Nucleus accumbens (tissue), 56 donors: Measurements from ENCODE around the gene AMIGO3.
"Not testable (repeated sequence)": the region's sequence is repeated elsewhere in the genome, so short reads cannot be mapped to it uniquely, and the experiment has no call there.

Source experiments
- DNase-seq, 56 donors: peaks; one replicate each; lab custom pipeline; 2025; lab: John Stamatoyannopoulos, UW

AMIGO3 gene

DNA sequence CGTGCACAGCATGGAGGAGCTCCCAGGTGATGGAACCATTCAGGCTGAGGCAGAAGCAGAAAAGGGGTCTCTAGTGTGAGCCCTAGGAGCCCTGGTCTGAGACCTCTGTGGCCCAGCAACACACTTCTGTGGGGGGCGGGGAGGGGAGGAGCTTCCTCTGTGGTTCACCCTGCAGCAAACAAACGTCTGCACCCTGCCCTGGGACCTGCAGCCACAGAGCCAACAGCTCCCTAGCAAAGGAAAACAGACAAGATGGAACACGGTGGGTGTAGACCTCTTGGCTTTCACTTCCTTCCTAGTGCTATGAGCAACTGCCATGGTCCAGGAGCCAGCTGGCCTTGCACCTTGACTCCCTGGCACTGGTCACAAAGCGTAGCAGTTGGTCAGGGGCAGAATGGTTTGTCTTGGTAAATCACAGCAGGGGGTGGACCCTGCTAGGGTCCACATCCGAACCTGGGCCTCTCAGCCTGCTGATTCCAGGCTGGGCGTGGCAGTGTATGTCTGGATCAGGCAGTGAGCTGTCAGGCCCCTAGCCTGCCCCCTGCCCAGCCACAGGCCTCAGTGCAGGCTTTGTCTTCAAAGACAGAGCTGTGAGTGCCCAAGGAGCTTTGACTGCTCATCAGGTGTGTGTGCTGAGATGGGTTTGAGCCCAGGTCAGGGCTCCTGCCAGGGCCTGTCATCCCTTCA is 6.7 kb downstream of the AMIGO3 start:
- DNase-seq, result no peak

DNA sequence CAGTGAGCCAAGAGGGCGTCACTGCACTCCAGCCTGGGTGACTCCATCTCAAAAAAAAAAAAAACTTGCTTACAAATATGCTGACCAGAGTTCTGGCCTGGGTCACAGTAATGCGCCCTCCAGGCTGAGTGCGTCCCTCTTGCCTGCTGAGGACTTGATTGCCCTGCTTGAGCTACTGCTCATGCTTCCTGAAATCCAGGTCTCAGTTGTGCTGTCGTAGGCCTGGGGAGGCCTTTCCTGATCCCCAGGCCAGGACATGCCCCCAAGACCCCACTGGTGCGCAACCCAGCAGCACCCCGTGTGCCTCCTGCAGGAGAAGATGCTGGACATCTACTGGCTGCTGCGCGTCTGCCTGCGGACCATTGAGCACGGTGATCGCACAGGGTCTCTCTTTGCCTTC is 7.3 kb downstream of the AMIGO3 start:
- DNase-seq, result no peak

DNA sequence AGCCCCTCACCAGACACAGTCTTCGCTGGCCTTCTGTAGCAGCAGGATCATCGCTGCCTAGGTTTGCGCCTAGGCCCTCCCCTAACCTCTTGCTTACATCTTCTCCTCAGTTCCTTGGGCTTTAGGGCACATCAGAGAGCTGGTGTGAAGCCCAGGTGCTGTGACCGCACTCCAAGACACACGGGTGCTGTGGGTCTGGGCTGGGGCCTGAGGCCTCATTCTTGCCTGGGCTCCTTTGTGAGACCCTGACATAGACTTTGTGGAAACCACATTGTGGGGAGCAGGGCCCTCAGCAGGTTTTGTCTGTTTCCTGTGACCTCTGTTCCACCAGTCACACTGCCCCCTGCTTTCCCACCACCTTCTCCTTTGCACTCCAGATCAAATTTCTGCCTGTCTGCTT is 8.0 kb downstream of the AMIGO3 start:
- DNase-seq, result no peak

DNA sequence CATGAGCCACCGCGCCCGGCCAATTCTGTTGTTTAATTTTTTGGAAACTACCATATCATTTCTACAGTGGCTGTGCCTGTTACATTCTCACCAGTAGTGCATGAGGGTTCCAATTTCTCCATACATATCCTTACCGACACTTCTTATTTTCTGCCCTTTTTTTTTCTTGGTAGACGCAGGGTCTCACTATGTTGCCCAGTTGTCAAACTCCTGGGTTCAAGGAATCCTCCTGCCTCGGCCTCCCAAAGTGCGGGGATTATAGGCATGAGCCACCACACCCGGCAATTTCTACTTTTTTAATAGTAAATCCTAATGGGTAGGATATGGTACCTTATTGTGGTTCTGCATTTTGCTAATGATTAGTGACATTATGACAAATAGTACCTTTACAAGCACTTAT is 9.6 kb downstream of the AMIGO3 start:
- no peak for DNase-seq

DNA sequence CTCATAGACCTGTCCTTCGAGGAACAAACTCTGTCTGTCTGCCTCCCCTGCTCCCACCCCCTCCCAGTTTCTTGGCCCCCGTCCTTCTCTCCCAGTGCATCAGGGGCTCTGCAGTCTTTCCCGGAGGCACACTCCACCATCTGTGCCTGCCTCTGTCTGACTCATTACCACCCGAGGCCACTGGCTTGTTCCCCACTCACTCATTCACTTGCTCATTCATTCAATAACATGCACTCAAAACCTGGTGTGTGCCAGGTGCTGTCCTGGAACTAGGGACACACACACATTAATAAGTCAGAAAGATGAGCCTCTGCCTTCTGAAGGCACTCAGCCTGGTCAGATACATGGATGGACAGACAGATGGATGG is 12.4 kb downstream of the AMIGO3 start:
- no peak for DNase-seq

DNA sequence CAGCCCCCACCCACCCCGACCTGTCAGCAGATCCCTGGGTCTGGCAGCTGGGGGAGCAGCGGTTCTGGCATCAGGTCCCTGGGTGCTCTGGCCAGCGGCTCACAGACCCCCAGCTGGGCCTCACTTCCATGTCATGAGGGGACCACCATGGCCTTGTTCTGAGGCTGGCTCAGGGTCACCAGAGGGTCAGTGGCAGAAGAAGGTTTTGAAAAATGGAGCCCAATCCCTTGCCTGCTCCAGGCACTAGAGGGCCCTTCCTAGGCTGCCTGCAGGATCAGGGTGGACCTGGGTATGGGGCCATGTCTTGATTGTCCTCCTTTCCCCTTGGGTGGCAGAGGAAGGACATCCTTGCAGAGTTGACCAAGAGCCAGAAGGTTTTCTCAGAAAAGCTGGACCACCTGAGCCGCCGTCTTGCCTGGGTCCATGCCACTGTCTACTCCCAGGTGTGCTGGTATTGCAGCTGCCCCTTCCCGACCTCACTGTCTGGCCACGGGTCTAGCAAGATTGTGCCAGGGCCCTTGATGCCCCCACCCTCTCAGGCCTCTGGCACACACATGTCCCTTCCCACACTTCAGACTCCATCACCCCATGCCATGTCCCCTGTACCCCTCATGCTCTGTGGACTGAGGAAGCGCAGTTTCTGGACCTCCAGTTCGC is 12.9 kb downstream of the AMIGO3 start:
- no peak for DNase-seq

DNA sequence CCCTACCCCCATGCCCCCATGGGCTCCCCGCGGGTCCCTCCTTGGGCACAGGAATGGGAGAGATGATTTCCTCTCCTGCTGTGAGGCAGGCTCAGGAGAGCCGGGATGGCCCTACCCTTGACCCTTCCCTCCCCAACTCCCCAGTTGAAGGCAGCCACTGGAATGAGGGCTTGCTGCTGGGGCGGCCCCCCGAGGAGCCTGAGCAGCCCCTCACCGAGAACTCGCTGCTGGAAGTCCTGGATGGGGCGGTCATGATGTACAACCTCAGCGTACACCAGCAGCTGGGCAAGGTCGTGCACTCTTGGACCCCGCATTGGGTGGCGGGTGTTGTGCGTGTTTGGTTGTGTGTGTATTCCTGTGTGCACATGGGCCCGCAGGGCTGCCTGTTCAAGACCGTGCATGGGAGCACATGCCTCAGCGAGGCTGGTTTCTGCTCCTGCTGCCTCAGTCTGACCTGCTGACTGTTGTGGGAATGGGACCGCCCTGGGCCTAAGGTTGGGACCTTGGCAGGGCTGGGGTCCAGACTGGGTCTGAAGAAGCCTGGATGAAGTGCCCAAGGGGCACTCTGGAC is 14.0 kb downstream of the AMIGO3 start:
- no peak for DNase-seq

DNA sequence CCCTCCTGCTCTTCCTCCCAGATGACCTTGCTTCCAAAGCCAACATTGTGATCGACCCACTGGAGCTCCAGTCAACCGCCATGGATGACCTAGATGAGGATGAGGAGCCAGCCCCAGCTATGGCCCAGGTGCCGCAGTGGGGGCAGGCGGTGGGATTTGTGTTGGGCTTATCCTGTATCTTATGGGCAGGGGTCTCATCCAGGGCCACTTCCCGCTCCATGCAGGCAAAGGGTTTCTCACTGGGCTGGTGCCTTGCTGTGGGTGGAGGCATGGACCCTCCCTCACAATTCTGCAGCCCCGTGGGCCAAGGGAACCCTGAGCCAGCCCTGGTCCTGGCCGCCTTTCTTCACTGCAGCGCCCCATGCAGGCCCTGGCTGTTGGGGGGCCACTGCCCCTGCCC is 14.9 kb downstream of the AMIGO3 start:
- no peak for DNase-seq

DNA sequence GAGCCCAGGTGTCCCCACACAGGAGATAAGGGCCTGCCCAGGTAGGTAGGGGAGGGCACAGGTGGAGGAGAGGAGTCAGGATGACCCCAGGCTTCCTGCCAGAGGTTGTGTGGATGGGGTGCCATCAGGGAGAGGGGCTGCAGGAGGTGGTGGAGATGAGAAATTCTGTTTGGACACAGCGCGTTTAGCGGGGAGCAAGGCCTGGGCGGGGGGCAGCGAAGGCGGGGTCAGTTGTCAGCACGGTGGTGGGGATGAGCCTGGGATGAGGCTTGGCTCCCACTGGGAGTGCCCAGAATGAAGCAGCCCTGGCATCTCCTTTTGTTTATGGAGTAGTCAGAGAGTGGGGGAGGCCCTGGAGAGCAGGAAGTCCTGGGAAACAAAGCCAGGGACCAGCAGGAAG is 15.5 kb downstream of the AMIGO3 start:
- no peak for DNase-seq

DNA sequence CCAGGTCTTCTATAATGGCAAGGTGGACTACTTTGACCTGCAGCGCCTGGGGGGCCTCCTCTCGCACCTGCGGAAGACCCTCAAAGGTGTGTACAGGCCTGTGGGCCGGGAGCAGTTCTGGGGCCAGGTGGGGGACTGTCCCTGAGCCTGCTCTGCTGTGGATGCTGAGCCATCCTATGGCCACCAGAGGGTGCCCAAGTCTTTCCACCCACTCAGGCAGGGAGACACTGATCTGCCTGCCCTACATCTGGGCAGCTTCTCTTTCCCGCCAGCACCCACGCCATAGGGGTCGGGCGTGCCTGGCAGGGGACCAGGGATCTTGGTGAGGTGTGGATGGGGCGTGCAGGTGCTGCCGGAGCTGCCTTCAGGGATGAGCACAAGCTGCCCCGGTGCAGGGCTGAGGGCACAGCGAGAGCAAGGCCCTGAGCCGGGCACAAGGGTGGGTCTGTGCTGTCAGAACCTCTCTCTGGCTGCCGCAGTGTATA is 16.0 kb downstream of the AMIGO3 start:
- peak in 37 of 56 donors; percentile 2 to 71 (median 21) for DNase-seq

DNA sequence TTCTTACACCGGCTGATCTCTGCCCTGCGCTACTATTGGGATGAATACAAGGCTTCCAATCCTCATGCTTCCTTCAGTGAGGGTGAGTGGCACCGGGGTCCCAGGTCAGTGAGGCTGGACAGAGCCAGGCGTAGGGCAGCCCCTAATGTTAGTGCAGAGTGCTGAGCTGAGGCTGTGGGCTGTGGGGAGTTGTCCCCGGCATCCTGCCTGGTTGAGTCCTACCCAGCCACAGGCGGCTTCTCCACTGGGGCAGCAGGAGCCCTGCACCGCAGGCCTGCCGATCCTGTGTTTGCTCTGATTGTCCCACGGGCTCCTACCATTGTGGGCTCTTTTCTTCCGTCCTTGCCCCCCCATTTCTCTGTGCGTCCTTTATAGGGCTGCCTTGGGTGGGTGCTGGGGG is 16.8 kb downstream of the AMIGO3 start:
- no peak for DNase-seq

DNA sequence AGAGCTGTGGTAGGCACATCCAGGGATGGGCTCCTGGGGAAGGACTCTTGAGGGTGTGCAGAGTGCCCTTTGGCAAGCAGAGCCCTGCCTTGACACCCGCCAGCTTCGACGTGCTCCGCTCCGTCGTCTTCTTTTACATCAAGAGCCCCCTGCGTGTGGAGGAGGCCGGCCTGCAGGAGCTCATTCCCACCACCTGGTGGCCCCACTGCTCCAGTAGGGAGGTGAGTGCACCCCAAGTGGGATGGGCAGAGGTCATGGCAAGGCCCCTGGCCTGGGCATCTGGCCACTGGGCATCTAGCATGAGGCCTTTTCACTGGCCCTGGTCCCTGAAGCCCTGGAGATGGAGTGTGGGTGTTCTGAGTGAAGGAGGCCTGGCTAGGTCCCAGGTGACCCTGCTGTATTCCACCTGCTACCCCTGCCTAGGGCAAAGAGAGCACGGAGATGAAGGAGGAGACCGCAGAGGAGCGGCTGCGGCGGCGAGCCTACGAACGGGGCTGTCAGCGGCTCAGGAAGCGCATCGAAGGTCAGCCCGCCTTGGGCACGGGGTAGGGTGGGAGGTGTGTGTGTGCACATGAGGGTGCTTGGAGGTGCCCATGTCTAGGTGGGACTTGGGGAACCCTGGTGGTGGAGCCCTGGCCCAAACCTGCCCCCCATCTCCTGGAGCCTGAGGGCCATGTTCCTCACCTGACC is 18.0 kb downstream of the AMIGO3 start:
- no peak for DNase-seq

DNA sequence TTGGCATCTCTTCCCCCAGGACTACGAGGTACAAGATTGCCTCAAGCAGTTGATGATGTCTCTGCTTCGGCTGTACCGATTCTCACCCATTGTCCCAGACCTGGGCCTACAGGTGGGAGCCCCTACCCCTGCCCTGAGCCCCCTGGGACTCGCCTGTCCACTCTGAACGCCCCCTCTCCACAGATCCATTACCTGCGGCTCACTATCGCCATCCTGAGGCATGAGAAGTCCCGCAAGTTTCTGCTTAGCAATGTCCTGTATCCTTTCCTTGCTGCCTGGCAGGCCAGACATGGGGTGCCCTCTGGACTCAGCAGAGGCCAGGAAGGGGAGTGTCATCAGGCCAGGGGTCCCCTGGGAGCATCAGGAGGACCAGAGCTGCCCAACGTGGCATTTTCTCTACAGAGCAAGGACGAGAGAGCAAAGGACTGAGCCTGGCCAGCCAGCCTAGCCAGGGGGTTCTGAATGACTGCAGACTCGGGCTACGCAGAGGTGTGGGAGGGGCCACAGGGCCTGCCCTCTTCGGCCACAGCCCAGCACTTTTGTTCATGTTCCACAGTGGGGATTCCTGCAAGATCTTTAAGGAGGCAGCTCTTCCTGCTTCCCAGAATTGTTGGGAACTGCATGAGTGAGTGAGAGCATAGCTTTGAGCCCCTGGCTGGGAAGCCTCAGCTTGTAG is 18.9 kb downstream of the AMIGO3 start:
- no peak for DNase-seq

DNA sequence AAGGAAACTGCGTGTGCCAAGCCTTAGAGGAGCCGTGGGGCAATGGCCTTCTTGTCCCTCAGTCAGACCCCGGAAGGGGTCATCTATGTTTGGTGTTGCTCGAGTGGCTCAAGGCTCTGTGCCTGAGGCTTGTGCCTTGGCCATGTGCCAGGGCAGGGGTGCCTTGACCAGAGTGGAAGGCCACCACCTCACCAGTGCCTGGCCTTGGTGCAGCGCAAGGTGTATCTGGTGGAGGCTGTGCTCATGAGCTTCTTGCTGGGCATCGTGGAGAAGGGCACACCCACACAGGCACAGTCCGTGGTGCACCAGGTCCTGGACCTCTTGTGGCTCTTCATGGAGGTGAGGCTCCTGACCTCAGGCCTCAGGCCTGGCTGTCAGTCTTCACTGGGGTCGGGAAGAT is 19.5 kb downstream of the AMIGO3 start:
- no peak for DNase-seq

DNA sequence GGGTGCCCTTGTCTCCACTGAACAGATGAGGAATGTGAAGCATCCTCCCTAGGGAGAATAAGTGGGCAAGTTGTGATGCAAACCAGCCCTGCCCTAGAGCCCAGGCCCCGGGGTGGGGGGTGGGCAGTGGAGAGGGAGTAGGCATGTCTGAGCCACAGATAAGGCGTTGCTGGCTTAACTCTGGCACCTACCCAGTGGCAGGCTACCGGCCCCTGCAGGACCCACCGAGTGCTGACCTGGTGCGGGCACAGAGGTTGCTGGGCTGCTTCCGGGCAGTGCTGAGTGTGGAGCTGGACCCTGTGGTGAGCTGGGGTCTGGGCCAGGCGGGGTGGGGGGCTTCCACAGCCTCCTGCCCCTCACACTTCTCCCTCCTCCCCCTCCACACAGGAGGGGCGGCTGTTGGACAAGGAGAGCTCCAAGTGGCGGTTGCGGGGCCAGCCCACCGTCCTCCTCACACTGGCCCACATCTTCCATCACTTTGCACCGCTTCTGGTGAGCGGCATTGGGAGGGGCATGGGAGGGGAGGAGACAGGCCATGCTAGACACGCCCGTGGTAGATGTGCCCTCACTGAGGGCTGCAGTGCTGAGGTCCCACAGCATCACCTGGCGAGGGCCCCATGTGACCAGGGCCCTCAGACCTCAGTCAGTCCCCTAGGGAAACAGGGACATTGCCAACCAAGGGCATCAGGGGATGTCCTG is 20.1 kb downstream of the AMIGO3 start:
- DNase-seq, result no peak

DNA sequence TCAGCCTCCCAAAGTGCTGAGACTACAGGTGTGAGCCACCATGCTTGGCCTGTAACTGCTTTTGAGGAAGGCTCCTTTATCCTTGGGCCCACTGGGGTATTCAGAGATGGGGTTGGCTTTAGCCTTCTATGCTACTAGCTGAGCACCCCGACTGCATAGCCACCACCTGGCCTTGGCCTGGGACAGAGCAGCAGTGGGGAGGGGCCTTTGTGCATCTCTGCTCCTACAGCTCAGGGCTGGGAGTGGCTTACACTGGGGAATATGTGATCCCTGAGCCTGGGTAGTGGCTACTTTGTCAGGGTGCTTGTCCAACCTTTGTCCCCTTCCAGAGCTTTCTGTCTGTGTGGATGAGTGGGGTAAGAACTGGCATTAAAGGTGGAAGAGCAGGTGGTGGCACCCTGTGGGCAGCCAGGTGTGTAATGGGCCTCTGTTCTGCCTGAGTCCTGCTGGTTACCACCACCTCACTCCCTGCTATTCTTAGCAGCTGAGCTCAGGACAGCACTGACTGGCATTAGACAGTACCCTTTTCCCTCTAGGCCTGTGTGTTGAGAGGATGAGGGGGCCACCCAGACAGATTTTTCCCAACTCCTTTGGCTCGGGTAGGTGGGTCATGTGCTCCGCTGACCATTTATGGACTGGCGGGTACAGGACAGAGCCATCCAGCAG is 24.0 kb downstream of the AMIGO3 start:
- not testable (repeated sequence) for DNase-seq

DNA sequence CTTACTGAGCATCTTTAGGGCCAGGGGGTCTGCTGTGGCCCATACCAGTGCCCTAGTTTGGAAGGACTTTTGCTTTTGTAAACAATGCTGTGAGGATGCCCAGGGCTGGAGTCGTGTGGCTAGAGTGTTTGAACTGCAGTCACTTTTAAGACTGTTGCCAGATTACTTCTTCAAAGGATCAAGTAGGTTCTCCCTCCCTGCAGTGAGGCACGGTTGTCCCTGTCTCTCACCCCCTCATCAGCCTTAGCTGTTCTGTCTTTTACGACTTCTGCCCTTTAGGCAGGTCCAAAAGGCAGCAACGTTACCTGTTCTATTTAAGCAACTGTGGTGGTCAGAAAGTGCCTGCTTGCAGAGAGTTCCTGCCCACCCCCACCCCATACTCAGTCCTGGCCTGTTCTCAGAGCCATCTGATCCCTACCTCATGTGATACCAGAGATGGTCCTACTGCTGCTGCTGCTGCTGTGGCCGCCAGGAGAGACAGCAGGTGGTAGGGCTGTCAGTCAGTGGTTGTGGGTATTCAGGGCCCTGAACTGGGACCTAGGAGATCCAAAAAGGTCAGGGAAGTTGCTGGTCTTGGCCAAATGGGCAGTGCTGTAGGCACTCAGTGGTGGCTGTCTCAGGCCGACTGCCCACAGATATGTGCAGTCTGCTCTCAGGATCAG is 24.9 kb downstream of the AMIGO3 start:
- DNase-seq, result not testable (repeated sequence)

DNA sequence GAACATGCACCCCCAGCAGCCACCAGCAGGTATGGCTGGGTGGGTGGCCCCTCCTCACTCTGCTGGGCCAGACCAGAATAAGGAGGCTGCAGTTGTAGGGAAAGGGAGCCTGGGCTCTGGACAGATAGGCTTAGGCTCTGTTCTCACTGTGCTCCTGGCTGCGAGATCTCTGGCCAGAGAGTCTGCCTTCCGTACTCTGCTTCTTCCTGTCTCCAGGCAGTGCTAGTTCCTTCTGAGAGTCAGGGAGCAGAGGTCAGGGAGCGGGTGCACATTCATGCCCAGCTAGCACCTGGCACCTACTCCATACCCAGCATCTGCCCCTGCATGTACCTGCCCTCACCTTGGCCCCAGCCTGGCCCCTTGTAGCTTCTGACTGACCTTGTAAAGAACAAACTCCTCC is 28.0 kb downstream of the AMIGO3 start:
- DNase-seq, result not testable (repeated sequence)

DNA sequence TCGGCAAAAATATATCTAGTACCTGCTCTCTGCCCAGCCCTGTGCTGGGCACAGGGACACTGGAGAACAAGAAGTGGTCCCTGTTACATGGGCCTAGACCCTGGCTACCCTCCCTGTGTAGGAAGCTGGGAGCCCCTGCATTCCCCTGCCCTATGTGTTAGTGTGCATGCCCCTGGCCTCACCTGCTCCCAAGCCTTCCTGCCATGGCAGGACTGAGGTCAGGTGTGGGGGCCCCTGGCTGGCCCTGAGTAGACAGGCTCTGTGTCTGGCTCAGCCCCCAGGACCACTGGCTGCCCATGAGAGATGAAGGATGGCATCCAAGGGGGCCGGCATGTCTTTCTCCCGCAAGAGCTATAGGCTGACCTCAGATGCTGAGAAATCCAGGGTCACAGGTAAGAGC is 28.6 kb downstream of the AMIGO3 start:
- not testable (repeated sequence) for DNase-seq
